Stimulated activated CD4-positive, alpha-beta T cell treated with anti-CD3 and anti-CD28 coated beads, Interleukin-15, amount 100 ng/mL, for 24 hours (primary cell): Measurements from ENCODE around the gene DYNC2H1.
"Not testable (repeated sequence)": the region's sequence is repeated elsewhere in the genome, so short reads cannot be mapped to it uniquely, and the experiment has no call there.

ENCODE experiments used
- DNase-seq: peaks from one replicate; pipeline ENCODE4 v3.0.0-alpha.2; 2020

The DYNC2H1 gene

DNA sequence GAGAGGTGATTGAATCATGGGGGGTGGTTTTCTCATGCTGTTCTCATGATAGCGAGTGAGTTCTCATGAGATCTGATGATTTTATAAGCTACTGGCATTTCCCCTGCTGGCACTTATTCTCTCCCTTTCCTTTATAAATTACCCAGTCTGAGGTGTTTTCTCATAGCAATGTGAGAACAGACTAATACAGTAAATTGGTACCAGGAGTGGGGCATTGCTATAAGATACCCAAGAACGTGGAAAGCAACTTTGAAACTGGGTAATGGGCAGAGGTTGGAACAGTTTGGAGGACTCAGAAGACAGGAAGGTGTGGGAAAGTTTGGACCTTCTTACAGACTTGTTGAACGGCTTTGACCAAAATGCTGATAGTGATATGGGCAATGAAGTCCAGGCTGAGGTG is 265.0 kb downstream of the DYNC2H1 start:
- DNase-seq = not testable (repeated sequence)

DNA sequence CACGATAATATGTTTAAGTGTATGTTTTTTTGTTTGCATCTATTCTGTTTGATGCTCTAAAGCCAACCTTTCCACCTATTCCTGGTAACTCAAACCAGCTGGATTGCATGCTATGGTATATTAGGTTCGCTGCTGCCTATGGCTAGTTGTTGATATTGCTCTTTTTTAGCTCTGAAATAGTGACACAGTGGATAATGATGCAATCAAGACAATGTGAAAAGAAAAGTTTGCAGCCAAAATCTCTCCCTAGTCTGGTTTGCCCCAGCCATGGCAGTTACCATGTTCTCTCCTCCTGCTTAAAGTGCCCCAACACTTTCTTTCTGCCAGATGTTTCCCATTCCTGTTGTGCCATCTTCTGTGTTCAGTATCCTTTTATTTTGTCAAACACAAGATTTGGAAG is 269.7 kb downstream of the DYNC2H1 start:
- no peak for DNase-seq

- no peak for DNase-seq
Measured at GRCh38 chr11:103380031-103380430, 270.8 kb downstream of the DYNC2H1 start.

GRCh38 chr11:103384652-103385051 is 275.4 kb downstream of the DYNC2H1 start:
- DNase-seq = no peak

DNA sequence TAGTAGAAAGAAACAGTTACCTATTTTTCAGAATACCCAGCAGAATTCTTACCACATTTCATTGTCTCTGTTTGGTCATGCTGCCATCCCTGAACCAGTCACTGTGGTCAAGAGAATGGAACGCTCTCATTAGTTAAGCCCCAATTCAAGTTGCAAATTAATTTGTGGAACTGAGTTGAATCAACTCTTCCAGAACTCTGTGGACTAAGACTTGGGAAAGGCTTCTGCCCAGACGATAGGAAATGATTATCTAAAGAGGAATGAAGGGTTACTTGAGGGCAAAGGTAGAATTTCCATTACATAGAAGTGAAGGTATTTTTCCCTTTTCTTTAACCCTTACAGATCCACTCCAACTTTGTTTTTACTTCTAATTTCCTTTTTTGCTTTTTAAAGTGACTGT is 286.4 kb downstream of the DYNC2H1 start:
- DNase-seq = no peak

GRCh38 chr11:103396237-103396636 is 287.0 kb downstream of the DYNC2H1 start:
- no peak for DNase-seq

GRCh38 chr11:103397369-103397768 is 288.1 kb downstream of the DYNC2H1 start:
- DNase-seq = no peak

GRCh38 chr11:103398829-103399228 is 289.6 kb downstream of the DYNC2H1 start:
- no peak for DNase-seq

GRCh38 chr11:103406357-103406756 is 297.1 kb downstream of the DYNC2H1 start:
- DNase-seq = no peak

- DNase-seq = no peak
Measured at GRCh38 chr11:103407641-103408040, 298.4 kb downstream of the DYNC2H1 start.

GRCh38 chr11:103413266-103413888 is 304.2 kb downstream of the DYNC2H1 start:
- DNase-seq = no peak

DNA sequence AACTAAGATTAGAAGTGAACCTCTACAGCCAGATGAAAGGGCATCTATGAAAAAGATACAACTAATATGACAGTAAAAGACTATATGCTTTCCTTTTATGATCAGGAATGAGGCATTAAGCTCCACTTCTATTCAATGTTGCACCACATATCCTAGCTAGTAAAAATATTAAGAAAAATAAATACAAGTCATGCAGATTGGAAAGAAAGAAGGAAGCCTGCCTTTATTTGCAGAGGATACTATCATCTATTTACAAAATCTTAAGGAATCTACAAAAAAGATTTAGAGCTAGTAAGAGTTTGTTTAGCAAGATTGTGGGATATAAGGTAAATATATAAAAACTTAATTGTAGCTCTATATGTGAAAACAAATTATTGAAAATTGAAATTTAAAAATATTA is 308.8 kb downstream of the DYNC2H1 start:
- DNase-seq = no peak

- DNase-seq = no peak
Measured at GRCh38 chr11:103420593-103420992, 311.4 kb downstream of the DYNC2H1 start.

DNA sequence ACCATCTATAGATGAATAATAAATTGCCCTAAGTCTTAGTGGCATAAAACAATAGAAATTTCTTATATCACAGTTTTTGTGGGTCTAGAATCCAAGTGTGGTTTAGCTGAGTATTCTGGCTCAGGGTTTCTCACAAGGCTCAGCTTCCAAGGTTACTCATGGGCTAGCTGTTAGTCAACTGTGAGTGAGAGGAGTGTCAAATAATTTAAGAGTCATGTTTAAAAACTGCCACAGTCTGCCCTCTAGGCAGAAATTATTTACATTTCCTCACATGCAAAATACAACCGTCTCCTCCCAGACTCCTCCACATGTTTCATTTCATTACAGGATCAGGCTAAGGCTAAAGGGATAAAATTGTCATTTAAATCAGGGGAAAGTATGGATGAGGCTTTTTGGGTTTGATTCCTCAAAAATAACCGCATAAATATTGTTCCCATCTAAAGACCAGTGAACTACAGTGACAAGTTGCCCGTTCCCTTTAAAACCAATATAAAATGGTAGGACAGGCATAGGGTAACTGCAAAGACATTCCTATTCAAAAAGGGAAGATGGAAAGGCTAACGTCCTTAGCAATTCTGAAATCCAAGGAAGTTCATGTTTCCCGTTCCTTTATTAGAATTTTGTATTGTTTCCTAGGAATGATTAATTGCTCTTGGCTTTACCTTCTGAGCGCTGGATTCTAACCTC is 324.3 kb downstream of the DYNC2H1 start:
- DNase-seq = no peak

- no peak for DNase-seq
Measured at GRCh38 chr11:103434073-103434411, 324.8 kb downstream of the DYNC2H1 start.

DNA sequence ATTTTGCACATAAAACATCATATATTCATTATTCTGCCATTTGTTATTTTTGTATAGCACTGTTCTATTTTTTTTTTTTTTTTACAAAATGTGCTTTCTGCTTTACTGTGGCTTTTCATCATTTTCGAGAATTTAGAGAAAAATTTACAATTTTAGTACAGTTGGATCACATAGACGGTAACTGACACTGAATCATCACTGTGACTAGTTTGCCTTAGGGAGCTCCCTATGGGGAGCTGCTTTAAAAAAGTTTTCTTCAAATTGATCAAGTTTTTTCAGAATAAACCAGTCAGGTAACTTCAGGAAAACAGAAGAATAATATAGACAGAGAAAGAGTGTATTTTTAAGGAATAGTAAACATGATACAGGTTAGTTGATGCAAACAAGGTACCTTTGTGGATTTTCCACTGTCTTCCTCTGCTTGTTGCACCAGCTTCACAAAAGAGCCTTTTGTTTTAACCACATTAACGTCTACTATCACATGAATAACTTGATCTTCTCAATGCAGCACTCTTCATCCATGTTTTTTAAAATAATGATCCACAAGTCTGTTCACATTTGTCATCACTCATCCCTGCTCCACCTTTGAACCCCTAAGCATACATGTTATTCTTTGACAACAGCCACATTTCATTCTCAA is 327.0 kb downstream of the DYNC2H1 start:
- DNase-seq = no peak

DNA sequence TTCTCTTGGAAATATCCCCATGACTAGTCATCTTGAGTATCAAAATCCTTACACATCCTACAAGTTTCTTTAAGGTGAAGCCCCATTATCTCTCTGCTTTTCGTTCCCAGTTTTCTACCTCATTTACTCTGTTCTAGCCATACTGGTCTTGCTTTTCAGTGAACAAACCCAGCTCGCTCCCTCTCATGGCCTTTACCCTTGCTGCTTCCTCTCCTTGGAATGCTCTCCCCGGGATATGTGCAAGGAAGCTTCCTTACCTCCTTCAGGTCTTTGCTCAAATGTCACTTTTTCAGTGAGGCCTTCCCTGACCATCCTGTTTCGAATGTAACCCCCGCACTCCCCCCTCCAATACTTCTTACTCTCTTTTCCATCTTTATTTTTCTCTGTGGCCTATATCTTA is 331.8 kb downstream of the DYNC2H1 start:
- no peak for DNase-seq

GRCh38 chr11:103448966-103449365 is 339.7 kb downstream of the DYNC2H1 start:
- DNase-seq = no peak

DNA sequence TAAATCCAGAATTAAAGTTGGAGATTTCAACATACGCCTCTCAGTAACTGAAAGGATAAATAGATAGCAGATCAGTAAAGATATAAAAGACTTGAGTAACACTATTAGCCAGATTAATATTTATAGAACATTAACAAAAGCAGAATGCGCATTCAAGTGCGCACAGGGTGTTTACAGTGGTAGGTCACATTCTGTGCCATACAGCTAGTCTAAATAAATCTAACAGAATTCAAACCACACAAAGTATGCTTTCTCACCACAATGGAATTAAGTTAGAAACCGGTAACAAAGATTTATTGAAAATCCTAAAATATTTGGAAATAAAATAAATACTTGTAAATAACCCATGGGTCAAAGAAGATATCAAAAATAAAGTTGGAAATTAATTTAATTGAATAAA is 341.0 kb downstream of the DYNC2H1 start:
- no peak for DNase-seq

GRCh38 chr11:103453126-103453525 is 343.9 kb downstream of the DYNC2H1 start:
- no peak for DNase-seq

DNA sequence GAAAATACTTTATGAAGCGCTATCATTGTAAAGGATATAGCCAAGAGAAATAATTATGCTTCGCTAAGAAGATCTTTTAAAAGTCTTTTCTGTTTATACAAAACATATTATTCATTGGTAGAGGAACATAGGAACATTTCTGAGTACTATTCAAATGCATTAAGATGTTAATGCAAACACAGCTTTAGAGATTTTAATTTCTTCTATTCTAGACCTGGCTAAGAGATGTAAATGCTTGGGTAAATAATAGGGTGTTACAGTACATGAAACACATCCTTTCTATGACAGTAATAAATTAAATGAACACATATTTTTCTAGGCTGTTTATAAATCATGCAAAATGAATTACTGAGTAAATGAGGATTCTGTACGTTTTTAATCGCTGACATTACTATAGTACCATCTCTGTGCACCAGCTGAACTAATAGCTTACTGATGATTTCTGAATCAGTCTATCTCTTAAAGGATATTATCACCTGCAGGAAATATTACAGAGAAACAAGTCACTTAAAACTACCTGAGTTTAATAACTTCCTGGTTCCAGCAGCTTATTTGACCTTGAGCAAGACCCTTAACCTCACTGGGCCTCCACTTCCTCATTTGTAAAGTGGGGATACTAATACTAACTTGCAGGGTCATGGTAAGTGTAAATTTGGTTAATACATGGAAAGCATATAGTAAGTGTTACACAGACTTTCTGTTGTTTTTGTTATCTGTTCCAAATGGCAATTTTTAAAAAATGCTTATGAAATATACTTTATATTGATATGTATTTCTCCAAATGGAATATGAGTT is 344.9 kb downstream of the DYNC2H1 start:
- no peak for DNase-seq

DNA sequence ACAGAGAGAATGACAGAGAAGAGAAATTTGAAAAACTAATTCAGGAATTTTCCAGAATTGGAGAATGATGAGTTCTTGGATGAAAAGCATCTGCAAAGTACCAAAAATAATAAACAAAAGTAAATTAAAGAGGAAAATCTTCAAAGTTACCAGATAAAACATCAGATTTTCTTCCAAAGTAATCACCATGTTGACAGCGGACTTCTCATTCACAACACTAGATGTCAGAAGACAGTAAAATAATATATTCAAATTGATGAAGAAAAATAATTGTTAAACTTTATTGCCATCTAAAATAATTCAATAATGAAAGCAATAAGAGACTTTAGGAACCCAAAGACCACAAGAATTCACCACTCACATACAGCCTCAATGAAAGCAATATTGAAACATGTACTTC is 355.2 kb downstream of the DYNC2H1 start:
- DNase-seq = no peak

DNA sequence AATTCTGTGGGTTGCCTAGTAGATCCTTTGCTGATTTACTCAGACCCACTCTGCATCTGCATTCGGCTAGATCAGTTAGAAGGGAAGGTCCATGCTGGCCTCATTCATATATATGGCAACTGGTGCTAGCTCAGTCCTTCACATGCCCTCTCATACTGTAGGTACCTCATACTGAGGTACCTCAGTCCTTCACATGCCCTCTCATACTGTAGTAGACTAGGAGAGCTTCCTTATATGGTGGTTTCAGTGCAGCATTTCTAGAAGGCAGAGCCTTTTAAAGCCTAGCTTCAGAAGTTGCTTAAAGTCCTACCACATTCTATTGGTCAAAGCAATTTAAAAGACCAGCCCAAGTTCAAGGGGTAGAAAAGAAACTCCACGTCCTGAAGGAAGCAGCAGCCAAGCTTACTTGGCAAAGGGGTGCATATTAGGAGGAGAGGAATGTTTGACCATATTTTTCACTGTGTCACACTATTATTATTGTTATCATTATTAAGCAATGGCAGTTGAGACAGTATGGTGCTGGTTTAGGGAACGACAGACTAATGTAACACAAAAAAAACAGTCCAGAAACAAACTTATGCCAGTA is 356.4 kb downstream of the DYNC2H1 start:
- DNase-seq = no peak
